Stimulated activated naive CD4-positive, alpha-beta T cell treated with Interleukin-2 at 50 U/mL for 16 hours (primary cell): ENCODE data around the gene KIF15.
"Not testable (repeated sequence)": the region's sequence is repeated elsewhere in the genome, so short reads cannot be mapped to it uniquely, and the experiment has no call there.

ENCODE experiments used
- DNase-seq: peaks from one replicate; lab custom pipeline; 2025; lab: John Stamatoyannopoulos, UW

The KIF15 gene

GRCh38 chr3:44821206-44821605 is 59.6 kb downstream of the KIF15 start:
- not testable (repeated sequence) for DNase-seq

GRCh38 chr3:44825264-44825925 is 63.8 kb downstream of the KIF15 start:
- DNase-seq: no peak

GRCh38 chr3:44827196-44827595 is 65.6 kb downstream of the KIF15 start:
- DNase-seq: no peak

GRCh38 chr3:44831232-44831631 is 69.6 kb downstream of the KIF15 start:
- no peak for DNase-seq

- DNase-seq: no peak
Observed at GRCh38 chr3:44832032-44832431, 70.4 kb downstream of the KIF15 start.

GRCh38 chr3:44832965-44833364 is 71.4 kb downstream of the KIF15 start:
- DNase-seq: no peak

- no peak for DNase-seq
Observed at GRCh38 chr3:44833394-44833793, 71.8 kb downstream of the KIF15 start.

GRCh38 chr3:44835684-44836083 is 74.1 kb downstream of the KIF15 start:
- no peak for DNase-seq

GRCh38 chr3:44842376-44842775 is 80.8 kb downstream of the KIF15 start:
- DNase-seq: no peak

- DNase-seq: no peak
Observed at GRCh38 chr3:44845528-44846520, 84.2 kb downstream of the KIF15 start.

- no peak for DNase-seq
Observed at GRCh38 chr3:44848634-44849033, 87.0 kb downstream of the KIF15 start.

GRCh38 chr3:44856663-44857062 is 95.1 kb downstream of the KIF15 start:
- not testable (repeated sequence) for DNase-seq

- no peak for DNase-seq
Observed at GRCh38 chr3:44860117-44860516, 98.5 kb downstream of the KIF15 start.

GRCh38 chr3:44861412-44862225 is 100.0 kb downstream of the KIF15 start, which contains the start of gene TMEM42:
Gene TMEM42, plus strand, starts transcription at chr3:44861912. Its CDS starts 13 bp downstream, at chr3:44861925.
- DNase-seq: peak; percentile 85

GRCh38 chr3:44862226-44862637 is 100.6 kb downstream of the KIF15 start:
- no peak for DNase-seq

GRCh38 chr3:44865272-44866035 is 103.9 kb downstream of the KIF15 start:
- DNase-seq: no peak

- DNase-seq: no peak
Observed at GRCh38 chr3:44867421-44868111, 106.0 kb downstream of the KIF15 start.

- no peak for DNase-seq
Observed at GRCh38 chr3:44870375-44871061, 108.9 kb downstream of the KIF15 start.

- no peak for DNase-seq
Observed at GRCh38 chr3:44874308-44874707, 112.7 kb downstream of the KIF15 start, which contains the start of gene TGM4. Gene TGM4, plus strand, starts transcription at chr3:44874608. Its CDS starts 71 bp downstream, at chr3:44874679.

GRCh38 chr3:44875596-44875995 is 114.0 kb downstream of the KIF15 start:
- no peak for DNase-seq
